A204.1 (cell line): Measurements from ENCODE around the gene CENPT.
"Not testable (repeated sequence)": the region's sequence is repeated elsewhere in the genome, so short reads cannot be mapped to it uniquely, and the experiment has no call there.

ENCODE experiments used
- FAIRE-seq: peaks from 2 replicates; lab custom pipeline; 2012; peaks lifted over from hg19 to GRCh38; lab: Jason Lieb, UNC

Gene CENPT

GRCh38 chr16:67874372-67874771, 26.9 kb upstream of the CENPT start:
- FAIRE-seq: no peak

DNA sequence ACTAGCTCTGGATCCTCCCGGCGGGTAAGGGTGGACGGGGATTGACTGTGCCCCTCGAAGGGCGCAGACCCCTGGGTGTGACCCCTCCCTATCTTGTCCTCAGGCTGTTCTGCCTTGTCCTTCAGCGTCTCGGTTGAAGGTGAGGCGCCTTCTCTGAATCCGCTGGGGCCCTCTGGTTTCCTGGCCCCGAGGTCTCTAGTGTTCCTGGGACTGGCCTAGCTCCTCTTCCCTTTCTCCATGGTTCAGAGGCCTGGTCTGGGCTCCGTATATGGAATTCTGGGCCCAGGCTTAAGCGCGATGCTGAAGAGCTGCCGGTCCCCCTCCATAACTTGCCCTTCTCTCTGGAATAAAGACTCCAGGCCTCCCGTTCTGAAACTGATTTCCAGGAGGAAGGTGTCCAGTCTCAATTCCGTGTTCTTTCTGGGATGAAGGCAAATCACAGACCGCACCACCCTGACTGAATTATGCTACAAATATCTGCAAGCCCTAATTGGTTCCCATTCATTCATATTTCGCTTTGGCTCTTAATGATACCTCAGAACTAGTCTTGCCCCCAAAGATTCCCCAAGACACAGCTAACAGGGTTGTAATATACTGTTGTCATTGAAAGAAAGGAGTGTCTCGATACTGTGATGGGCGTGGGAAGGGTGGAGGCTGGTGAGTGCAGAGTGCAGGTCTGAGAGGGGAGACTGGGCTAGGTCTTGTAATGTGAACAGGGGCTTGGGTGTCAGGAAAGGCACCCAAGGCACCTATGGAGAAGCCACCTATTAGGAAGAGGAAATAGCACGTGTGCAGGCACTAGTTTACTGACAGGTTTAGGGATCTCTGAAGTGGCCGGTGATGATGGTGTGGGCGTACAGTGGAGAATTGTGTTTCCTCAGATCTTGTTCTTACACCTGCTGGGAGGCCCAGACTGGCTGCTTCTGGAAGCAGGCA, 26.2 kb upstream of the CENPT start:
- FAIRE-seq: no peak

DNA sequence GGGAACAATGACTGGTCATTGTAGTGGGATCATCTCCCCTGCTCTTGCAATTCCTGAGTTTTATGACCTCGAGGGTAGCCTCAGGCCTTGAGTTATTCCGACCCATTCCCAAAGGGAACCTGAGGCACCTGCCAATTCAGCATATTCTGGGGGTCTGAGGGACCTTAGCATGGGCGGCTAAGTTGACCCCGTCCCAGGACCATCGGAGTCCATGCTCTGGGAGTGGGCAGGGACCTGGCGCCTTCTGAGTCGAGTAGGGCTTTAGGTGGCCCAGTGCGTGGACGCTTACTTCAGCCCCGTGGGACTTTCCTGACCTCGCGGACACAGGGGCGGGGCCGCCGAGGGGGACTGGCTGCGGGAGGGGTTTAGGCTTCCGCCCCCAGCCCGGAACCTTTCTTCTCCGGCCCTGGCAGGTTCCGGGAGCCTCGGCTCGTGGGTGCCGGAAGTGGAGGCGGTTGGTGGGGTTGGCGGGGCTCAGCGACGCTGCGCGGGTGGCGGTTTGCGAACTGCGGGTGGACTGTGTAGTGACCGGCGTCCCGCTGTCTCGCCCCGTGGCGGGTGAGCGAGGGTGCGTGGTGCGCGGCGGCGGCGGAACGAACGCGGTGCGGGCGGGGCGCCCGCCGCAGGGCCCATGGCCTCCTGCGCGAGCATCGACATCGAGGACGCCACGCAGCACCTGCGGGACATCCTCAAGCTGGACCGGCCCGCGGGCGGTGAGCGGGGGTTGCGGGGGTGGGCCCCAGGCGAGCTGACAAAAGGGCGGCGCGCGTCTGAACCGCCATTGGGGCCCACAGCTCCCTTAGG, 25.3 kb upstream of the CENPT start, which contains the start of gene EDC4:
TSS of gene EDC4 (plus strand) at position 422 of the 804 bp plus-strand sequence. CDS start at position 632, 210 bp downstream.
- FAIRE-seq: no peak

GRCh38 chr16:67872131-67872630, 24.7 kb upstream of the CENPT start:
- FAIRE-seq: no peak

GRCh38 chr16:67871256-67871655, 23.8 kb upstream of the CENPT start:
- FAIRE-seq: no peak

GRCh38 chr16:67869653-67870052, 22.2 kb upstream of the CENPT start:
- FAIRE-seq: no peak

DNA sequence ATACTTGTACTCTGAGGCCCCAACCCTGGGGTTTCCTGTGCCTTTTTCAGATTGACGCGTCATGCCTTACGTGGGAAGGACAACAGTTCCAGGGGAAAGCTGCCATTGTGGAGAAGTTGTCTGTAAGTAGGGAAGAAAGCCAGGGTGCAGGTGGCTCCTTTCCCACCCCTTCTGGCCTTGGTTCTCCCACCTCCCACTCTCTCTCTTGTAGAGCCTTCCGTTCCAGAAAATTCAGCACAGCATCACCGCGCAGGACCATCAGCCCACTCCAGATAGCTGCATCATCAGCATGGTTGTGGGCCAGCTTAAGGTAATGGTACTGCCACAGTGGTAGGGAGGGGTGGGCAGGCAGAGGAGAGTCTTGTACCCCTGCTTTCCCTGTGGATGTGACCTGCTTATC, 20.8 kb upstream of the CENPT start:
- FAIRE-seq: no peak

- FAIRE-seq: no peak
Measured at GRCh38 chr16:67865318-67865717, 17.8 kb upstream of the CENPT start.

DNA sequence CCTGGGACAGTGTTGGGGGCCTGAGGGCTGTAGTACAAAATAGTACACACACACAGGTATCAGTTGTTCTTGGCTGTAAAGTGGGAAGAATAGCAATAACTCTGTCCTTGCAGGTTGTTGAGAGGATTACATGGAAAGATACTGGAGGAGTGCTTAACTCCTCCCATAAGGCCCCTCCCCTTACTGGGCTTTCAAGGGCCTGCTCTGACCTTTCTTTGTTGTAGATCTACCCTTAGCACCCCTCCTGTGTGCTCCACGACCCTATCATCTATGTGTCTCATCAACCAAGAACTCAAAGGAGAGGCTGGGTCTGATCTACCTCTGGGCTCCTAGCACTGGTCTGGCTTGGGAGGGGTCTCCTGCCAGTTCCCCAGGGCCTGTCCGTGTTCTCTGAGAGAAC, 17.1 kb upstream of the CENPT start:
- FAIRE-seq: no peak

- not testable (repeated sequence) for FAIRE-seq
Measured at GRCh38 chr16:67864044-67864443, 16.6 kb upstream of the CENPT start.

DNA sequence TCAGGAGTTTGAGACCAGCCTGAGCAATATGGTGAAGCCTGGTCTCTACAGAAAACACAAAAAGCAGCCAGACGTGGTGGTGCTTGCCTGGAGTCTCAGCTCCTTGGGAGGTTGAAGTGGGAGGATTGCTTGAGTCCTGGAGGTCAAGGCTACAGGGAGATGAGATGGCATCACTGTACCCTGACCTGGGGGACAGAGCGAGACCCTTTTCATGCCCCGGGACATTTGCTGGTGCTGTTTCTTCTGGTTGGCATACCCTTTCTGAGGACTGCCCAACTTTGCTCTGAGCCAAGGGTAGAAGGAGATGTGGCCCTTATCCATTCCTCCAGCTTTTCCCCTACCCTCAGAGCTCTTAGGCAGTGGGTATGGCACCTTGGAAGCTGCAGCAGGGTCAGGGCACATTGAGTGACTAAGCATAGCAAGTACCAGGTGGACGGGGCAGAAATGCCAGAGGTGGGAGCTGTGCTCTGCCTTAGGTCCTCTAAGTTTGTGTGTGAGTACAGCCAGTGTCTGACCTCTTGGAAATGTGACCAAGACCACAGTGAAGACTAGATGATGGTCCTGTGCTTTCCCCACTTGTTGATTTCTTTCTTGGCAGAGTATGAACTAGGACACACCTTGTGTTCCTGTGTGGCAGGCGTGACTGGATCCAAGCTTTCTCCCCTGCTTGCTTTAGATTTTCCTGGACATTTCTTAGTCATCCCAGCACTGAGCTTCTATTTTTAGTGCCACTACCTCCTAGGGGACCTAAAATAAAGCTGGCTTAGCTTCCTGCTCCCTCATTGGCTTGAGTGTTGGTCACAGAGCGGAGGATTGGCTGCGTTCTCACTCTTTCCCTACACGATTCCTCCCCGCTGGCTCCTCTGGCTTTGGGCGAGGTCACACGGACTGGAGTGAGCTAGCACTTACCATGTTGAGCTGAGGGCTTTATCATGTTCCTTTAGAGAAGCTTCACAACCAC, 15.4 kb upstream of the CENPT start:
- no peak for FAIRE-seq

- FAIRE-seq: no peak
Measured at GRCh38 chr16:67861877-67862276, 14.4 kb upstream of the CENPT start.

- no peak for FAIRE-seq
Measured at GRCh38 chr16:67860589-67861398, 13.3 kb upstream of the CENPT start.

DNA sequence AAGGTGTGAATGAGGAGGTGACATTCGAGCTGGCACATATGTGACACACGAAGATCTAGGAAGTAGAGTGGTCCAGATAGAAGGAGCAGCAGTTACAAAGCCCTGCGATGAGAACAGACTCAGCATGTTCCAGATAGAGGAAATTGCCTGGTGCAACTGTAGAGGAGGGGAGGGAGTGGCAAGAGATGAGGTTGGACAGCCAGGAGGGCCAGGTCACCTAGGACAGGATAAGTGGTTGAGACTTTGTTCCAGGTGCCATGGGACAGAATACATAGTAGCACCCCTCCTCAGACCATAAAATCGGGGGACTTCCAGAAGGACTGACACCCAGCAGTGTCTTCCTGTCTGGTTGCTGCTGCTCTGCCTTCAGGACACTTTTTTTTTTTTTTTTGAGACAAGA, 11.0 kb upstream of the CENPT start:
- FAIRE-seq: no peak

- no peak for FAIRE-seq
Measured at GRCh38 chr16:67857547-67858233, 10.2 kb upstream of the CENPT start.

- FAIRE-seq: no peak
Measured at GRCh38 chr16:67856927-67857546, 9.5 kb upstream of the CENPT start.

DNA sequence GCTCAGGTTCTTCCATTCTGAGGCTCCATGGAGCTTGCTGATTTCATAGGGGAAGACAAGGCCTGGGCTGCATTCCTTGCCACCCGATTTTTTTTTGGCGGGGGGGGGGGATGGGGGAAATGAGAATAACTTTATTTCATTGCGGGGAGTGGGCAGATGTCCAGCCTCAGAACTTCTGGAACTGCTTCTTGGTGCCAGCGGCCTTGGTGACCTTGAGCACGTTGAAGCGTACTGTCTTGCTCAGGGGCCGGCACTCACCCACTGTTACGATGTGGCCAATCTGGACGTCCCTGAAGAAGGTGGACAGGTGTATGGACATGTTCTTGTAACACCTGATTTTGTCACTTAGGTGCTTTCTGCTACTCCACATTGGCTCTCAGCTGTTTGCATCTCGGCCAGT, 8.3 kb upstream of the CENPT start:
- no peak for FAIRE-seq

- no peak for FAIRE-seq
Measured at GRCh38 chr16:67853670-67854069, 6.2 kb upstream of the CENPT start.

DNA sequence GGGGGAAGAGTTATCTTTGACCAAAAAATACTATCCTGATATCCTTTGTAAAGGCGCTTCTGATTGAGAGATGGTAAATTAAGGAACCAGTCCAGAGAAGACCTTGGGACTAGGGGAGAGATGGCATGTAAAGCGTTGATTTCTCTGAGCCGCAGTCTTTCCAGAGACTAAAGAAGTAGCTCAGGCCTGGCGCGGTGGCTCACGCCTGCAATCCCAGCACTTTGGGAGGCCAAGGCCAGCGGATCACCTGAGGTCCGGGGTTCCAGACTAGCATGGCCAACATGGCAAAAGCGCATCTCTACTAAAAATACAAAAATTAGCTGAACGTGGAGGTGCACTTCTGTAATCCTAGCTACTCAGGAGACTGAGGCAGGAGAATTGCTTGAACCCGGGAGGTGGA, 625 bp upstream of the CENPT start:
- FAIRE-seq: no peak
